CD4-positive, alpha-beta memory T cell (primary cell): ENCODE data around the gene FCHO2. TPM values are rescaled to one million over a fixed set of nuclear protein-coding genes. Genes with fewer than 3 reads are reported as not detected.
"Not testable (repeated sequence)": the region's sequence is repeated elsewhere in the genome, so short reads cannot be mapped to it uniquely, and the experiment has no call there.

Experiments
- CTCF ChIA-PET: fragments of 350-600 bp; sonication (Branson Sonifier 250); formaldehyde crosslinking; loops from one replicate; lab custom pipeline; 2021; ENCODE audit warnings: inconsistent platforms; ENCODE audit not compliant: partially characterized antibody; lab: Charles Lee
- POLR2A ChIA-PET: fragments of 350-600 bp; sonication (Branson Sonifier 250); formaldehyde crosslinking; loops from one replicate; lab custom pipeline; 2021; ENCODE audit not compliant: partially characterized antibody; lab: Charles Lee
- DNase-seq, 5 donors: peaks; one replicate each; pipeline versions ENCODE4 v3.0.0 to v3.0.0-alpha.2; 2020 to 2022; ENCODE audit warnings: mixed read lengths in 1 of 5
- H3K27ac ChIP-seq: one replicate; pipeline ENCODE4 v1.7.0; 2013; ENCODE audit warnings: low read depth, low read length
- H3K27me3 ChIP-seq: 2 replicates; pipeline ENCODE4 v1.7.0; 2013; ENCODE audit warnings: mild to moderate bottlenecking, low read length, moderate library complexity; ENCODE audit not compliant: insufficient read depth
- H3K36me3 ChIP-seq: 2 replicates; pipeline ENCODE4 v1.7.0; 2013; ENCODE audit warnings: mild to moderate bottlenecking, low read length, moderate library complexity; ENCODE audit not compliant: insufficient read depth
- H3K4me1 ChIP-seq: 2 replicates; pipeline ENCODE4 v1.7.0; 2013; ENCODE audit warnings: mild to moderate bottlenecking, low read length, moderate library complexity; ENCODE audit not compliant: insufficient read depth
- H3K4me3 ChIP-seq, 2 donors: one replicate each; pipeline ENCODE4 v1.7.0; 2013; ENCODE audit warnings: low read length in 2 of 2, mild to moderate bottlenecking in 1 of 2
- H3K9me3 ChIP-seq, 2 donors: one replicate each; pipeline ENCODE4 v1.7.0; 2013; ENCODE audit warnings: low read length in 2 of 2, control low read depth in 1 of 2; ENCODE audit not compliant: control insufficient read depth in 1 of 2
- H3K27ac Mint-ChIP-seq, 7 donors: one replicate each; pipeline ENCODE4 v1.8.0; 2020 to 2021; ENCODE audit warnings: mixed read lengths in 7 of 7, mild to moderate bottlenecking in 6 of 7, inconsistent platforms in 3 of 7, moderate library complexity in 3 of 7
- H3K27me3 Mint-ChIP-seq, 2 donors: one replicate each; pipeline ENCODE4 v1.8.0; 2020 to 2021; ENCODE audit warnings: mixed read lengths in 2 of 2
- H3K36me3 Mint-ChIP-seq, 2 donors: one replicate each; pipeline ENCODE4 v1.8.0; 2020 to 2021; ENCODE audit warnings: mixed read lengths in 2 of 2, inconsistent platforms in 1 of 2, mild to moderate bottlenecking in 1 of 2
- H3K4me1 Mint-ChIP-seq, 4 donors: one replicate each; pipeline ENCODE4 v1.8.0; 2020 to 2021; ENCODE audit warnings: mixed read lengths in 4 of 4, mild to moderate bottlenecking in 1 of 4
- H3K4me3 Mint-ChIP-seq, 8 donors: one replicate each; pipeline ENCODE4 v1.8.0; 2020 to 2021; ENCODE audit warnings: mixed read lengths in 8 of 8, mild to moderate bottlenecking in 7 of 8, moderate library complexity in 6 of 8, inconsistent platforms in 3 of 8
- H3K9me3 Mint-ChIP-seq, 8 donors: one replicate each; pipeline ENCODE4 v1.8.0; 2020 to 2021; ENCODE audit warnings: mixed read lengths in 8 of 8, mild to moderate bottlenecking in 5 of 8, inconsistent platforms in 3 of 8, moderate library complexity in 1 of 8
- intact Hi-C: fragments of 100-400 bp; cut with micrococcal nuclease; formaldehyde crosslinking; loops from one replicate; pipeline ENCODE4 v1.15.1; 2023
- polyA plus RNA-seq, 2 donors: library from polyadenylated mRNA; unstranded; fragments of 300-500 nt; fragmentation: Illumina TruSeq; gene quantifications; one replicate each; pipeline ENCODE4 v1.2.3, GENCODE V29; 2021
- total RNA-seq, 2 experiments: library from RNA; stranded (reverse); gene quantifications; one replicate each; pipeline ENCODE4 v1.2.3, GENCODE V29; 2021

The FCHO2 gene
- total and polyA plus RNA-seq, 4 experiments from 2014 or later, result 1.4 to 6.3 (median 4.3) TPM

DNA sequence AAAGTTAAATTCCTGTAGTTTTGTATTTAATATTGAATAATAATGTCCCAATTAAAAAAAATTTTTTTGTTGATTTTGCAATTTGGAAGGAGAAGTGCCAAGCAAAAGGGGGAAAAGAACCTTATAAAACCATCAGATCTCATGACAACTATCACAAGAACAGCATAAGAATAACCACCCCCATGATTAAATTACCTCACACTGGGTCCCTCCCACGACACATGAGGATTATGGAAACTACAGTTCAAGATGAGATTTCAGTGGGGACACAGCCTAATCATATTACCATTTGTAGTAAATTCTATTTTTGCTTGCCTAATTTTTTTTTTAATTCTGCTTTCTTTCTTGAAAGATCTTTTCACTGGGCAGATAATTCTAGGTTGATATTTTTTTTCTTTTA lies 33.4 kb upstream of the FCHO2 start:
- Mint-ChIP-seq H3K4me1 (peaks cover 0 to 2% (median 1%) of the 10 kb centered on the region in 4 donors), H3K4me3 (no peak overlapping the region), H3K9me3 (no peaks in the 10 kb centered on the region), H3K36me3 (peaks cover 0 to 7% of the 10 kb centered on the region in 2 donors), H3K27ac (no peak overlapping the region), H3K27me3 (peaks cover 0 to 4% of the 10 kb centered on the region in 2 donors)
- Histone ChIP-seq H3K27ac (no peak overlapping the region), H3K4me3 (no peak overlapping the region), H3K36me3 (no peaks in the 10 kb centered on the region), H3K4me1 (no peaks in the 10 kb centered on the region), H3K27me3 (no peaks in the 10 kb centered on the region), H3K9me3 (no peaks in the 10 kb centered on the region)
- intact Hi-C loops, result no loop called here
- CTCF ChIA-PET, result no interaction called here
- POLR2A ChIA-PET, result no interaction called here
- DNase-seq, result no peak

DNA sequence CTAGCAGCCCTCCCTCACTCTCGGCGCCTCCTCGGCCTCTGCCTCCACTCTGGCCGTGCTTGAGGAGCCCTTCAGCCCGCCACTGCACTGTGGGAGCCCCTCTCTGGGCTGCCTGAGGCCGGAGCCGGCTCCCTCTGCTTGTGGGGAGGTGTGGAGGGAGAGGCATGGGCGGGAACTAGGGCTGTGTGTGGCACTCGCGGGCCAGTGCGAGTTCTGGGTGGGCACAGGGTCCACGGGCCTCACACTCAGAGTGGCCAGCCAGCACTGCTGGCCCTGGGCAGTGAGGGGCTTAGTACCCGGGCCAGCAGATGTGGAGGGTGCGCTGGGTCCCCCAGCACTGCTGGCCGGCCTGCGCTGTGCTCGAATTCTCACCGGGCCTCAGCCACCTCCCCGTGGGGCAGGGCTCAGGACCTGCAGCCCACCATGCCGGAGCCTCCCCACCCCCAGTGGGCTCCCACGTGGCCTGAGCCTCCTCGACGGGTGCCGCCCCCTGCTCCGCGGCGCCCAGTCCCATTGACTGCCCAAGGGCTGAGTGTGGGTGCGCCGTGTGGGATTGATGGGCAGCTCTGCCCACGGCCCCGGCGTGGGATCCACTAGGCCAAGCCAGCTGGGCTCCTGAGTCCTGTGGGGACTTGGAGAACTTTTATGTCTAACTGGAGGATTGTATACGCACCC lies 30.4 kb upstream of the FCHO2 start:
- Mint-ChIP-seq H3K36me3 (peaks cover 0 to 7% of the 10 kb centered on the region in 2 donors), H3K4me3 (no peak overlapping the region), H3K27ac (no peak overlapping the region), H3K9me3 (no peaks in the 10 kb centered on the region), H3K27me3 (peaks cover 3 to 17% of the 10 kb centered on the region in 2 donors), H3K4me1 (peaks cover 0 to 2% (median 1%) of the 10 kb centered on the region in 4 donors)
- no peaks in the 10 kb centered on the region for H3K9me3 ChIP-seq
- ChIA-PET CTCF (no interaction called here), POLR2A (no interaction called here)
- no peaks in the 10 kb centered on the region for H3K36me3 ChIP-seq
- no peak overlapping the region for H3K4me3 ChIP-seq
- intact Hi-C loops, result no loop called here
- H3K4me1 ChIP-seq, result no peaks in the 10 kb centered on the region
- no peak for DNase-seq
- no peaks in the 10 kb centered on the region for H3K27me3 ChIP-seq
- H3K27ac ChIP-seq, result no peak overlapping the region

DNA sequence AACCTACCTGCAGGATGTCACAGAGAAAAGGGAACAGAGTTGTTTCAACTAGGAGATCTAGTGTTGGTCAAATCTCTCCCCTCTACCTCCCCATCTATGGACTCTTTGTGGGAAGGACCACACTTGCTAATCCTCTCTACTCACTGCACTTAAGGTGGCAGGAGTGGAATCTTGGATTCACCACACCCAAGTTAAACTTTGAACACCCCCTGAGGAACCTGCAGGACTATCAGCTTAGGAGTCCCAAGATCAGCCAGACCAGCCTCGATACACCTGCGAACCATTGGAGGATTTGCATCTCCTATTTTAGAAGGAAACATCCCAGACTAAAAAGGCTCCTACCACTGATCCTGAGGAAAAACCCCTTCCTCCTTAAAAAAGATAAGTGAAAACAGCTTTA lies 23.2 kb upstream of the FCHO2 start:
- POLR2A ChIA-PET, DNase-seq, H3K4me1 Mint-ChIP-seq, H3K9me3 Mint-ChIP-seq, H3K4me1 ChIP-seq, H3K36me3 ChIP-seq, CTCF ChIA-PET, H3K4me3 Mint-ChIP-seq, H3K27ac ChIP-seq, H3K4me3 ChIP-seq, H3K27me3 ChIP-seq, H3K36me3 Mint-ChIP-seq, intact Hi-C loops, H3K9me3 ChIP-seq: not testable (repeated sequence)
- peaks cover 7 to 36% of the 10 kb centered on the region in 2 donors for H3K27me3 Mint-ChIP-seq
- peak overlapping the region in 1 of 7 donors; percentile 78 for H3K27ac Mint-ChIP-seq

DNA sequence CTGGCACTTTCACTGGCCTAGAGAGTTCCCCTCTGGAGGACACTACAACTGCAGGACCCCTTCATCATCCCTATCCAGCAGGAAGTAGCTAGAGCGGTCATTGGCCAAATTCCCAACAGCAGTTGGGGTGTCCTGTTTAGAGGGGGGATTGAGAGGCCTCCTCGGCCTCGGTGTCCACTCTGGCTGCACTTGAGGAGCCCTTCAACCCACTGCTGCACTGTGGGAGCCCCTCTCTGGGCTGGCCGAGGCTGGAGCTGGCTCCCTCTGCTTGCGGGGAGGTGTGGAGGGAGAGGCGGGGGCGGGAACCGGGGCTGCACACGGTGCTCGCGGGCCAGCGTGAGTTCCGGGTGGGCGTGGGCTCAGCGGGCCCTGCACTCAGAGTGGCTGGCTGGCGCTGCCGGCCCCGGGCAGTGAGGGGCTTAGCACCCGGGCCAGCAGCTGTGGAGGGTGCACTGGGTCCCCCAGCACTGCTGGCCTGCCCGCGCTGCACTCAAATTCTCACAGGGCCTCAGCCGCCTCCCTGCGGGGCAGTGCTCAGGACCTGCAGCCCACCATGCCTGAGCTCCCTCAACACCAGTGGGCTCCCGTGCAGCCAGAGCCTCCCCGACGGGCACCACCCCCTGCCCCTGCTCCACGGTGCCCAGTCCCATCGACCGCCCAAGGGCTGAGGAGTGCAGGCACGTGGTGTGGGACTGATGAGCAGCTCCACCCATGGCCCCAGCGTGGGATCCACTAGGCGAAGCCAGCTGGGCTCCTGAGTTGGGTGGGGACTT lies 20.7 kb upstream of the FCHO2 start:
- H3K27ac Mint-ChIP-seq, H3K4me1 Mint-ChIP-seq, H3K36me3 Mint-ChIP-seq, intact Hi-C loops, H3K4me1 ChIP-seq, H3K4me3 ChIP-seq, H3K9me3 ChIP-seq, POLR2A ChIA-PET, H3K27ac ChIP-seq, CTCF ChIA-PET, H3K4me3 Mint-ChIP-seq, H3K36me3 ChIP-seq, H3K9me3 Mint-ChIP-seq, H3K27me3 ChIP-seq, DNase-seq: not testable (repeated sequence)
- peaks cover 14 to 38% of the 10 kb centered on the region in 2 donors for H3K27me3 Mint-ChIP-seq

DNA sequence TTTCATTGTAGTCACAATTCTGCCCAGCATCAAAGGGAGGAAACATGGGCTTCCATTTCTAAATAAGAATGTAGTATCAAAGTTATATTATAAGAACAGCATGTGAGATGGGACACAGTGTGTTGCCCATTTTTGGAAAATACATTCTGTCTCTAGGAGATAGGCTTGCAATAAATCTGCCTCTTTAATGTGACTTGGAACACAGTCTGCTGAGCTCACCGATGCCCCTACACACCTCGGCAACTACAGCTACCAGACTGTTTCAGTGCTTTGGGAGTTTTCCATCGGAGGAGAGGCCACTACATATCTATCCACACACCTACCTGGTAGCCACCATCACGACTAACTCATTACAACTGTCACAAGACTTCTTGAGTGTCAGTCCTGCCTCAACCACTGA lies 18.9 kb upstream of the FCHO2 start:
- ChIA-PET POLR2A (no interaction called here), CTCF (no interaction called here)
- Mint-ChIP-seq H3K9me3 (no peaks in the 10 kb centered on the region), H3K27me3 (peaks cover 12 to 36% of the 10 kb centered on the region in 2 donors), H3K4me3 (no peak overlapping the region), H3K27ac (no peak overlapping the region), H3K36me3 (no peaks in the 10 kb centered on the region), H3K4me1 (no peaks in the 10 kb centered on the region)
- no peaks in the 10 kb centered on the region for H3K27me3 ChIP-seq
- no peak overlapping the region for H3K4me3 ChIP-seq
- intact Hi-C loops, result no loop called here
- no peaks in the 10 kb centered on the region for H3K9me3 ChIP-seq
- H3K27ac ChIP-seq, result no peak overlapping the region
- no peaks in the 10 kb centered on the region for H3K36me3 ChIP-seq
- no peak for DNase-seq
- H3K4me1 ChIP-seq, result no peaks in the 10 kb centered on the region

DNA sequence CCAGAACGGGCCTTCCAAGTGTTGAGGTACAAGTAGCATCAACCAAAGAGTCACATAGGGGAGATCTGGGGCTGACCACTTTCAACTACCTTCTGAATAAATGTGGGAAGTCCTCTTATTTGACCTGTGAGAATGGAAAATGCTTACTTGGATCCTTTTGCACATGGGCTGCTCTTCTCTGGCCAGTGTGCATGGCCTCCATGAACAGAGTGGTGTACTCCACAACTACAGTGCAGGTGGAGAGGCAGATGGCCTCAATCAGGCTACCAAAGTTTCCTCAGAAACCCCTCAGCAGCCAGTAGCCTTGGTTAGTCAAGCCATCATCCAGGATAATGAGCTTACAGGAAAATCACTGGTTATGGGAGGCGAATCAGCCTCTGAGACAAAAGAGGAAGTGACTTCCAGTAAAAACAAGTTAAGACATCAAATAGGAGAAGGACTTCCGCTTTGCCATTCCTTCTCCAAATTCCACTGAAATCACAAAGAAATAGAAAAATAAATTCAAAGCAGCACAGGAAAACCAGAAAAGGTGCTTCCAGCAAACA lies 18.3 kb upstream of the FCHO2 start:
- Mint-ChIP-seq H3K27ac (no peak overlapping the region), H3K4me3 (no peak overlapping the region), H3K36me3 (no peaks in the 10 kb centered on the region), H3K27me3 (peaks cover 12 to 36% of the 10 kb centered on the region in 2 donors), H3K9me3 (no peaks in the 10 kb centered on the region), H3K4me1 (no peaks in the 10 kb centered on the region)
- ChIA-PET CTCF (no interaction called here), POLR2A (no interaction called here)
- Histone ChIP-seq H3K4me1 (no peaks in the 10 kb centered on the region), H3K27me3 (no peaks in the 10 kb centered on the region), H3K9me3 (no peaks in the 10 kb centered on the region), H3K27ac (no peak overlapping the region), H3K4me3 (no peak overlapping the region), H3K36me3 (no peaks in the 10 kb centered on the region)
- DNase-seq, result no peak
- intact Hi-C loops, result no loop called here

DNA sequence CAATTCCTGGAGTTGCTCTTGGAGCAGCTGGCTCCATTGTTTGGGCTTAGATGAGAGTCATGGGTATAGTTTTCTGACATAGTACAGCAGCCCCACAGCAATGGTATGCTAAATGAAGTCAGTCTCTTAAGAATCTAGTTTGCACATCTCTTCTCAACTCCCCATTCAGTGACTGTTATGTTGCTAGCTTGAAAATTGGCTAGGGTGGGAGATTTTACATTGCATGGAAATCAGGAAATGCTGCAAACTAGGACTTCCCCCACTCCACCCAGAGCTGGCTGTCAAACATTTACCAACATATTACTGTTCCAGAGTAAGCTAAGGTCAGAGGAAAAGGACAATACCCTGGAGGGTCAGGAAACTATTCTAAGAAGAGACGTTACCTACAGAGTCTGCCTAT lies 17.6 kb upstream of the FCHO2 start:
- Histone ChIP-seq H3K9me3 (no peaks in the 10 kb centered on the region), H3K4me1 (no peaks in the 10 kb centered on the region), H3K36me3 (no peaks in the 10 kb centered on the region), H3K27ac (no peak overlapping the region), H3K4me3 (no peak overlapping the region), H3K27me3 (no peaks in the 10 kb centered on the region)
- ChIA-PET CTCF (no interaction called here), POLR2A (no interaction called here)
- H3K4me3 Mint-ChIP-seq, result no peak overlapping the region
- no peak for DNase-seq
- peaks cover 12 to 33% of the 10 kb centered on the region in 2 donors for H3K27me3 Mint-ChIP-seq
- no peaks in the 10 kb centered on the region for H3K36me3 Mint-ChIP-seq
- H3K27ac Mint-ChIP-seq, result no peak overlapping the region
- H3K4me1 Mint-ChIP-seq, result no peaks in the 10 kb centered on the region
- H3K9me3 Mint-ChIP-seq, result no peaks in the 10 kb centered on the region
- intact Hi-C loops, result no loop called here
